ENCODE data around the gene NR2E3. TPM values are rescaled to one million over a fixed set of nuclear protein-coding genes. Genes with fewer than 3 reads are reported as not detected.
"Not testable (repeated sequence)": the region's sequence is repeated elsewhere in the genome, so short reads cannot be mapped to it uniquely, and the experiment has no call there.

The NR2E3 gene
- total and polyA plus RNA-seq, 2 experiments from 2014 or later: 0.65 TPM; not detected in 1

DNA sequence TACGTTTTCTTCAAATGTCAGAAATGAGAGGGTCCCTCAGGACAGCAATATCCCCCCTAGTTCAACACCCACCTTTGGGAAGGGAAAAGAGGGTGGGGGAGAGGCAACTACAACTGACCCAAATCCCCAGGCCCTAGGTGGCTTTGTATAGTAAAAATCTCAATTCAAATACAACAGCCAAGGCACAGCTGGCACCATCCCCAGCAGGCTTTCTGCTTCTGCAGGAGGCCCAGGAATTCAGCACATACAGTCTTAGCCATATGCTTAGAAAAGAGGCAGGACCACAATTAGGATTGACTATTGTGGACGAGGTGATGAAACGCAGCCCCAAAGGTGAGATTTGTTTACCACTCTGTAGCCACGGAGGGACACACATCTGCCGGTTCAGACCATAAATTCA, 15.8 kb downstream of the NR2E3 start:
- H3K4me1 ChIP-seq (ENCODE audit: insufficient read depth): no peaks in the 10 kb centered on the region
- 89 to 90% methylated on average over 5 of the region's 5 CpGs for WGBS, 2 experiments (ENCODE audit: low coverage in 1 of 2, low lambda C conversion rate in 2 of 2, missing lambda C conversion rate in 2 of 2)
- no peaks in the 10 kb centered on the region for H3K9me3 ChIP-seq (ENCODE audit: low read depth)
- no peak overlapping the region for H3K4me3 ChIP-seq
- in situ Hi-C loops (cut with MboI): no loop called here
- no peak overlapping the region for H3K9ac ChIP-seq
- no peaks in the 10 kb centered on the region for H4K20me1 ChIP-seq (ENCODE audit: insufficient read depth)
- H2AFZ ChIP-seq: no peak overlapping the region
- no peak for TF ChIP-seq EZH2 (IDR thresholded peaks at IDR 0.05; ENCODE audit: insufficient read depth, poor library complexity, severe bottlenecking)
- TF ChIP-seq EZH2phosphoT487 (IDR thresholded peaks at IDR 0.05; ENCODE audit: insufficient read depth, low read depth): no peak
- no peak overlapping the region for H3K27ac ChIP-seq
- no peak for DNase-seq
- peaks cover 71% of the 10 kb centered on the region for H3K36me3 ChIP-seq (ENCODE audit: low read depth)
- no peaks in the 10 kb centered on the region for H3F3A ChIP-seq (ENCODE audit: insufficient read depth)
- H3K4me2 ChIP-seq (ENCODE audit: unreplicated experiment): no peak overlapping the region
- no peaks in the 10 kb centered on the region for H3K9me2 ChIP-seq (ENCODE audit: insufficient read depth)
- no peaks in the 10 kb centered on the region for H3K27me3 ChIP-seq (replicated peaks; ENCODE audit: insufficient read depth)
- no peaks in the 10 kb centered on the region for H3K79me2 ChIP-seq (ENCODE audit: insufficient read depth)

DNA sequence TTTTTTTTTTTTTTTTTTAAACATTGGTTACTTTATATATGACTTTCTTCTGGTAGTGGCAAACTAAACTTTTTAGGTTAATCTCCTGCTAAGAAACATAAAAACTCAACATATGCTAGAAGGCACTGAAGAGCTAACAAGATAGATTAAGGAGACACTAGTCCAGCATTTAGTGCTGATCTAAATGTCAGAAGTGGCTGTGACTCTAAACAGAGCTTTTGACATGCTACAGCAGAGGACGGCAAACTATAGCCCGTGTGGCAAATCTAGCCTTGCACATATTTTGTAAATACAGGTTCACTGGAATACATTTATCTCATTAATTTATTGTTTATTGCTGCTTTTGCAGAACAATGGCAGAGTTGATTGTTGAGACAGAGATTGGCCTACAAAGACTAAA, 20.6 kb downstream of the NR2E3 start:
- in situ Hi-C loops (cut with MboI): no loop called here

DNA sequence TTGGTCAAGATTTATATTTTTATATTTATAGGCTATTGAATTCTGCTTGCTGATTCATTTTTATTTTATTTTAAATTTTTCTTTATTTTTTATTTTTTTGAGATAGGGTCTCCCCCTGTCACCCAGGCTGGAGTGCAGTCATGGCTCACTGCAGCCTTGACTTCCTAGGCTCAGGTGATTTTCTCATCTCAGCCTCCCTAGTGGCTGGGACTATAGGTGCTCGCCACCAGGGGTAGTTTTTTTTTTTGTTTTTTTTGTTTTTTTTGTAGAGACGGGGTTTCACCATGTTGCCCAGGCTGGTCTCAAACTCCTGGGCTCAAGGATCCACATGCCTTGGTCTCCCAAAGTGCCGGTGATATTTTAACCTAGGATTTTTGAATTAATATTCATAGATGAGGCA, 31.2 kb downstream of the NR2E3 start:
- no peaks in the 10 kb centered on the region for H4K20me1 ChIP-seq (ENCODE audit: insufficient read depth)
- H3K4me1 ChIP-seq (ENCODE audit: insufficient read depth): no peaks in the 10 kb centered on the region
- H3K79me2 ChIP-seq (ENCODE audit: insufficient read depth): no peaks in the 10 kb centered on the region
- H3K36me3 ChIP-seq (ENCODE audit: low read depth): peaks cover 29% of the 10 kb centered on the region; the same call in 1 of the 2 replicates
- no peak overlapping the region for H3K4me2 ChIP-seq (ENCODE audit: unreplicated experiment)
- H3K4me3 ChIP-seq: no peak overlapping the region
- DNase-seq: no peak
- no peak overlapping the region for H3K9ac ChIP-seq
- no peak for TF ChIP-seq EZH2phosphoT487 (IDR thresholded peaks at IDR 0.05; ENCODE audit: insufficient read depth, low read depth)
- H3K27ac ChIP-seq: no peak overlapping the region
- no peaks in the 10 kb centered on the region for H3K27me3 ChIP-seq (replicated peaks; ENCODE audit: insufficient read depth)
- H3F3A ChIP-seq (ENCODE audit: insufficient read depth): no peaks in the 10 kb centered on the region
- no peaks in the 10 kb centered on the region for H3K9me3 ChIP-seq (ENCODE audit: low read depth)
- H2AFZ ChIP-seq: no peak overlapping the region
- H3K9me2 ChIP-seq (ENCODE audit: insufficient read depth): no peaks in the 10 kb centered on the region
- 92 to 95% methylated on average over 3 of the region's 3 CpGs for WGBS, 2 experiments (ENCODE audit: low coverage in 1 of 2, low lambda C conversion rate in 2 of 2, missing lambda C conversion rate in 2 of 2)
- in situ Hi-C loops (cut with MboI): no loop called here

More for the DNA sequence above, 20.6 kb downstream of the NR2E3 start:
- no peak for TF ChIP-seq EZH2 (IDR thresholded peaks at IDR 0.05; ENCODE audit: insufficient read depth, poor library complexity, severe bottlenecking)
- no peak for TF ChIP-seq EZH2phosphoT487 (IDR thresholded peaks at IDR 0.05; ENCODE audit: insufficient read depth, low read depth)
- H2AFZ ChIP-seq: no peak overlapping the region
- no peaks in the 10 kb centered on the region for H3K27me3 ChIP-seq (replicated peaks; ENCODE audit: insufficient read depth)
- no peak for DNase-seq
- no peaks in the 10 kb centered on the region for H4K20me1 ChIP-seq (ENCODE audit: insufficient read depth)
- no peaks in the 10 kb centered on the region for H3F3A ChIP-seq (ENCODE audit: insufficient read depth)
- no peaks in the 10 kb centered on the region for H3K9me2 ChIP-seq (ENCODE audit: insufficient read depth)
- H3K4me1 ChIP-seq (ENCODE audit: insufficient read depth): no peaks in the 10 kb centered on the region
- H3K36me3 ChIP-seq (ENCODE audit: low read depth): peaks cover 31% of the 10 kb centered on the region
- 89 to 96% methylated on average over 2 of the region's 2 CpGs for WGBS, 2 experiments (ENCODE audit: low coverage in 1 of 2, low lambda C conversion rate in 2 of 2, missing lambda C conversion rate in 2 of 2)
- H3K9ac ChIP-seq: no peak overlapping the region
- H3K9me3 ChIP-seq (ENCODE audit: low read depth): no peaks in the 10 kb centered on the region
- no peaks in the 10 kb centered on the region for H3K79me2 ChIP-seq (ENCODE audit: insufficient read depth)
- no peak overlapping the region for H3K4me2 ChIP-seq (ENCODE audit: unreplicated experiment)
- H3K4me3 ChIP-seq: no peak overlapping the region
- no peak overlapping the region for H3K27ac ChIP-seq

DNA sequence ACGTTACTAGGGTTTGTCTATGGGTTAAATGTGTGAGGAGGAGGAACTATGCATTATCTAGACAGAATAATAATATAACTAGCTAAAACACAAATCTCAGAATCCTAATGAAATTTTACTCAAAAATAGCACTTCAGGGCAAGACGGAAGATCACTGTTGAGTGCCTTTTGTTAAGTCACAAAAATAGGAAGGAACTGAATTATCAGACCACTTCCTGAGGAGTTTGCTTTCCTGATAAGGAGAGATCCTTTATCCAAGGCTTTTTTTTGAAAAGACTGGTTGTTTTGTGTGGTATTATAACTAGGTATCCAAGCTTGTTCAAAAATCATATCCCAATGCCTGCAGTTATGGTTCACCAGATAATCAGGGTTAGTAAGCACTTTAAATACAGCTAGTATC, 34.6 kb downstream of the NR2E3 start:
- H3K9ac ChIP-seq: no peak overlapping the region
- TF ChIP-seq EZH2 (IDR thresholded peaks at IDR 0.05; ENCODE audit: insufficient read depth, poor library complexity, severe bottlenecking) (no peak), EZH2phosphoT487 (IDR thresholded peaks at IDR 0.05; ENCODE audit: insufficient read depth, low read depth) (no peak)
- no peaks in the 10 kb centered on the region for H3K27me3 ChIP-seq (replicated peaks; ENCODE audit: insufficient read depth)
- H3K79me2 ChIP-seq (ENCODE audit: insufficient read depth): no peaks in the 10 kb centered on the region
- H3F3A ChIP-seq (ENCODE audit: insufficient read depth): no peaks in the 10 kb centered on the region
- H3K27ac ChIP-seq: no peak overlapping the region
- H3K36me3 ChIP-seq (ENCODE audit: low read depth): peaks cover 48% of the 10 kb centered on the region
- H3K4me3 ChIP-seq: no peak overlapping the region
- no peak for DNase-seq
- no peaks in the 10 kb centered on the region for H4K20me1 ChIP-seq (ENCODE audit: insufficient read depth)
- in situ Hi-C loops (cut with MboI): no loop called here
- WGBS, 2 experiments (ENCODE audit: low coverage in 1 of 2, low lambda C conversion rate in 2 of 2, missing lambda C conversion rate in 2 of 2): 84 to 87% methylated on average over 2 of the region's 2 CpGs
- H2AFZ ChIP-seq: no peak overlapping the region
- H3K9me2 ChIP-seq (ENCODE audit: insufficient read depth): no peaks in the 10 kb centered on the region
- H3K4me2 ChIP-seq (ENCODE audit: unreplicated experiment): no peak overlapping the region
- no peaks in the 10 kb centered on the region for H3K9me3 ChIP-seq (ENCODE audit: low read depth)
- no peaks in the 10 kb centered on the region for H3K4me1 ChIP-seq (ENCODE audit: insufficient read depth)

DNA sequence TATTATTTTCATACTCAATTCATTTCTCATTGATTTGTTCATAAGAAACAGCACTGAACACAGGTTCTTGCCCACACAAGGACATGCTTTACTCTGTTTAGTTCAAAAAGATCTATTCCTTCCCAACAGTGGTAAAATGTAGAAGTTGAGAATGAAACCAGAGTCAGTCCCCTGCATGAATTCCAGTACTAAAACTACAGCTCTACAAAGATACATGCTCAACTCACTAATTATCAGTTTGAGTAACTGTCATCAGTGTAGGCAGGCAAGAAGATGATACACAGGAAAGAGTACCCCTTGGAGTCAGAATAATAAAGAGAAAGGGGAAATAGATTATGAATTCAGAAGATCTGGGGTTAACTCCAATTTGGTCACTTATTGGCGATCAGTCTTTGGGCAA, 43.2 kb downstream of the NR2E3 start:
- Histone ChIP-seq H3F3A (ENCODE audit: insufficient read depth) (no peaks in the 10 kb centered on the region), H3K9me2 (ENCODE audit: insufficient read depth) (no peaks in the 10 kb centered on the region), H3K9ac (no peak overlapping the region), H3K4me1 (ENCODE audit: insufficient read depth) (no peaks in the 10 kb centered on the region), H3K36me3 (ENCODE audit: low read depth) (peaks cover 45% of the 10 kb centered on the region), H3K79me2 (ENCODE audit: insufficient read depth) (no peaks in the 10 kb centered on the region), H3K4me3 (no peak overlapping the region), H4K20me1 (ENCODE audit: insufficient read depth) (no peaks in the 10 kb centered on the region), H3K4me2 (ENCODE audit: unreplicated experiment) (no peak overlapping the region), H3K27ac (no peak overlapping the region), H2AFZ (no peak overlapping the region), H3K9me3 (ENCODE audit: low read depth) (no peaks in the 10 kb centered on the region), H3K27me3 (replicated peaks; ENCODE audit: insufficient read depth) (no peaks in the 10 kb centered on the region)
- in situ Hi-C loops (cut with MboI): no loop called here
- TF ChIP-seq EZH2 (IDR thresholded peaks at IDR 0.05; ENCODE audit: insufficient read depth, poor library complexity, severe bottlenecking) (no peak), EZH2phosphoT487 (IDR thresholded peaks at IDR 0.05; ENCODE audit: insufficient read depth, low read depth) (no peak)
- DNase-seq: no peak
- 95 to 97% methylated on average over 1 of the region's 1 CpG for WGBS, 2 experiments (ENCODE audit: low coverage in 1 of 2, low lambda C conversion rate in 2 of 2, missing lambda C conversion rate in 2 of 2)

DNA sequence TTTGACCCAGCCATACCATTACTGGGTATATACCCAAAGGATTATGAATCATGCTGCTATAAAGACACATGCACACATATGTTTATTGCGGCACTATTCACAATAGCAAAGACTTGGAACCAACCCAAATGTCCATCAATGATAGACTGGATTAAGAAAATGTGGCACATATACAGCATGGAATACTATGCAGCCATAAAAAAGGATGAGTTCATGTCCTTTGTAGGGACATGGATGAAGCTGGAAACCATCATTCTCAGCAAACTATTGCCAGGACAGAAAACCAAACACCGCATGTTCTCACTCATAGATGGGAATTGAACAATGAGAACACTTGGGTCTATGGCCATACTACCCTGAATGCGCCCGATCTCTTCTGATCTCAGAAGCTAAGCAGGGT, 47.9 kb downstream of the NR2E3 start:
- H3K79me2 ChIP-seq (ENCODE audit: insufficient read depth); H3F3A ChIP-seq (ENCODE audit: insufficient read depth); H3K9ac ChIP-seq; H3K27me3 ChIP-seq (replicated peaks; ENCODE audit: insufficient read depth); H3K27ac ChIP-seq; H3K4me1 ChIP-seq (ENCODE audit: insufficient read depth); H3K9me3 ChIP-seq (ENCODE audit: low read depth); H4K20me1 ChIP-seq (ENCODE audit: insufficient read depth); H3K9me2 ChIP-seq (ENCODE audit: insufficient read depth); H3K4me2 ChIP-seq (ENCODE audit: unreplicated experiment); DNase-seq; H3K4me3 ChIP-seq; in situ Hi-C loops (cut with MboI); H2AFZ ChIP-seq: not testable (repeated sequence)
- H3K36me3 ChIP-seq (ENCODE audit: low read depth): peaks cover 30% of the 10 kb centered on the region; the same call in 1 of the 2 replicates
- WGBS, 2 experiments (ENCODE audit: low coverage in 1 of 2, low lambda C conversion rate in 2 of 2, missing lambda C conversion rate in 2 of 2): 94 to 99% methylated on average over 4 of the region's 4 CpGs
